ENCODE results near the gene KBTBD13. TPM values are rescaled to one million over a fixed set of nuclear protein-coding genes. Genes with fewer than 3 reads are reported as not detected.

KBTBD13 gene
- total RNA-seq, result not detected in 2 replicates

GRCh38 chr15:65076486-65077290 is at the start of gene KBTBD13:
KBTBD13 (plus strand) TSS chr15:65076746; CDS start chr15:65076816, 70 bp downstream.

GRCh38 chr15:65028921-65029735 is 47.4 kb upstream of the KBTBD13 start, which contains the start of gene MTFMT:
MTFMT (minus strand) TSS chr15:65029639; CDS start chr15:65029613, 26 bp downstream.

GRCh38 chr15:65044724-65045481 is 31.6 kb upstream of the KBTBD13 start, which contains the start of gene SLC51B:
SLC51B (plus strand) TSS chr15:65045387; CDS start chr15:65050005, 4,618 bp downstream.

GRCh38 chr15:65067645-65068402 is 8.7 kb upstream of the KBTBD13 start, which contains the start of gene RASL12:
RASL12 (minus strand) TSS chr15:65067991; CDS start chr15:65067835, 156 bp downstream.

GRCh38 chr15:65115086-65115485 is 38.5 kb downstream of the KBTBD13 start, which contains the start of gene UBAP1L:
UBAP1L (minus strand) TSS chr15:65115200; CDS start chr15:65106215, 8,985 bp downstream.

Other genes starting within 250 kb of the KBTBD13 start
- 23.2 and 26.0 TPM in 2 replicates for gene PLEKHO2, start 234.8 kb upstream of the KBTBD13 start, total RNA-seq
- gene ANKDD1A, start 164.8 kb upstream of the KBTBD13 start, total RNA-seq, result 2.7 and 4.8 TPM in 2 replicates
- 67.6 and 69.8 TPM in 2 replicates for gene SPG21, start 86.8 kb upstream of the KBTBD13 start, total RNA-seq
- gene MTFMT, start 47.1 kb upstream of the KBTBD13 start, total RNA-seq, result 17.2 and 21.0 TPM in 2 replicates
- not detected in 2 replicates for gene SLC51B, start 31.4 kb upstream of the KBTBD13 start, total RNA-seq
- not detected in 2 replicates for gene RASL12, start 8.8 kb upstream of the KBTBD13 start, total RNA-seq
- 1.8 and 2.8 TPM in 2 replicates for gene UBAP1L, start 38.5 kb downstream of the KBTBD13 start, total RNA-seq
- 14.3 and 16.5 TPM in 2 replicates for gene PDCD7, start 57.1 kb downstream of the KBTBD13 start, total RNA-seq
- 39.2 and 69.0 TPM in 2 replicates for gene CLPX, start 108.6 kb downstream of the KBTBD13 start, total RNA-seq
- gene CILP, start 134.7 kb downstream of the KBTBD13 start, total RNA-seq, result 0.59 TPM in 1 of 2 replicates, not detected in the other
- gene PARP16, start 210.1 kb downstream of the KBTBD13 start, total RNA-seq, result 3.5 and 4.2 TPM in 2 replicates
- not detected in 2 replicates for gene RNU5A-1, start 219.3 kb downstream of the KBTBD13 start, total RNA-seq
- not detected in 2 replicates for gene RNU5B-1, start 227.9 kb downstream of the KBTBD13 start, total RNA-seq